Spleen (tissue), 11 donors: ENCODE results near the gene TMEM63B. TPM values are rescaled to one million over a fixed set of nuclear protein-coding genes. Genes with fewer than 3 reads are reported as not detected.
A peak's percentile ranks its signal among the peaks of the same experiment; 100 is the strongest.

Experiments
- DNase-seq: peaks from one replicate; pipeline ENCODE4 v3.0.0-alpha.2; 2020
- H3K27ac ChIP-seq, 8 donors: fragments of 200-600 bp; sonication (generic) in 7 of 8; 1 replicate in 4 of 8; 2 replicates in 4 of 8; pipeline versions ENCODE4 v1.5.0 to v1.8.0; 2016 to 2021; ENCODE audit warnings: inconsistent platforms in 4 of 8, mild to moderate bottlenecking in 4 of 8, moderate library complexity in 1 of 8
- H3K27me3 ChIP-seq, 7 donors: fragments of 200-600 bp; sonication (generic) in 6 of 7; replicated peaks in 1 of 7; 1 replicate in 4 of 7; 2 replicates in 3 of 7; pipeline versions ENCODE4 v1.5.0 to v1.8.0; 2016 to 2021; ENCODE audit warnings: inconsistent platforms in 3 of 7, mild to moderate bottlenecking in 1 of 7
- H3K36me3 ChIP-seq, 6 donors: fragments of 200-600 bp; sonication (generic) in 5 of 6; 1 replicate in 4 of 6; 2 replicates in 2 of 6; pipeline versions ENCODE4 v1.5.0 to v1.8.0; 2016 to 2021; ENCODE audit warnings: inconsistent platforms in 2 of 6
- H3K4me1 ChIP-seq, 6 donors: fragments of 200-600 bp; sonication (generic) in 5 of 6; 1 replicate in 3 of 6; 2 replicates in 3 of 6; pipeline versions ENCODE4 v1.5.0 to v1.8.0; 2016 to 2021; ENCODE audit warnings: inconsistent platforms in 3 of 6
- H3K4me3 ChIP-seq, 8 donors: fragments of 200-600 bp; sonication (generic) in 7 of 8; 1 replicate in 4 of 8; 2 replicates in 4 of 8; pipeline versions ENCODE4 v1.5.0 to v1.8.0; 2016 to 2021; ENCODE audit warnings: inconsistent platforms in 4 of 8, mild to moderate bottlenecking in 4 of 8, moderate library complexity in 2 of 8
- H3K9me3 ChIP-seq, 8 donors: fragments of 200-600 bp; sonication (generic) in 7 of 8; 1 replicate in 4 of 8; 2 replicates in 4 of 8; pipeline versions ENCODE4 v1.5.0 to v1.8.0; 2016 to 2021; ENCODE audit warnings: inconsistent platforms in 4 of 8
- CTCF ChIP-seq, 11 experiments: fragments of 200-600 bp in 7 of 11; fragments of 450-650 bp in 4 of 11; sonication (generic) in 4 of 11; IDR thresholded peaks in 8 of 11; conservative IDR thresholded peaks in 3 of 11; 1 replicate in 7 of 11; 2 replicates in 4 of 11; pipeline versions ENCODE4 v1.4.0 to v1.8.0; 2016 to 2021; ENCODE audit warnings: antibody characterized with exemption in 11 of 11, inconsistent platforms in 4 of 11, mild to moderate bottlenecking in 1 of 11
- POLR2A ChIP-seq, 3 donors: fragments of 450-650 bp; IDR thresholded peaks; one replicate each; pipeline ENCODE4 v1.5.1; 2017; ENCODE audit warnings: antibody characterized with exemption in 3 of 3, mild to moderate bottlenecking in 1 of 3
- POLR2AphosphoS5 ChIP-seq, 3 donors: sonication (generic); formaldehyde crosslinking; IDR thresholded peaks; one replicate each; pipeline ENCODE4 v1.5.1; 2017; ENCODE audit warnings: antibody characterized with exemption in 3 of 3
- WGBS, 5 donors: extraction: QIAGEN DNeasy Blood & Tissue Kit in 3 of 5; methylation state at CpG; one replicate each; pipeline versions ENCODE4 v1.1.5 to v1.1.7; 2013 to 2018; 5-methylcytosine and 5-hydroxymethylcytosine counted together
- intact Hi-C: fragments of 100-400 bp; cut with DNase I; formaldehyde crosslinking; loops from one replicate; pipeline ENCODE4 v1.15.0; 2023; ENCODE audit warnings: low total_unique reads
- polyA plus RNA-seq, 3 donors: library from polyadenylated mRNA; stranded (reverse); fragments of 200-250 nt; gene quantifications; one replicate each; pipeline ENCODE4 v1.2.1, GENCODE V29; 2013
- total RNA-seq, 7 donors: library from RNA; depleted of rRNA in 3 of 7; stranded (reverse); fragments of >200 nt in 3 of 7; fragmentation: NEBNext Ultra II Directional in 4 of 7; extraction: Animal tissue kit (Norgen Biotek cat#: 25700) in 4 of 7; gene quantifications; one replicate each; pipeline versions ENCODE4 v1.1.0 to v1.2.1, GENCODE V29; 2016 to 2021
- donor health status: healthy with polysubstance abuse.
- donor health status: DM: no; HTN: no; CAD: no; lungs with moderate emphysema.
- donor health status: DM: no; HTN: no; CAD: no.
- donor health status: Bipolar disorder and iron deficiency.
- donor health status: healthy.
- donor health status: DM: no; HTN: no; CAD: no.
- donor health status: DM: yes; HTN: yes; CAD: no.

TMEM63B gene
- total and polyA plus RNA-seq, 10 donors, result 2.8 to 24.8 (median 18.3) TPM

- no peaks in the 10 kb centered on the region for H3K27me3 ChIP-seq
- peaks cover 0 to 33% (median 8%) of the 10 kb centered on the region in 6 donors for H3K36me3 ChIP-seq
- TF ChIP-seq CTCF (IDR thresholded peaks at IDR 0.05 in 8 of 11, conservative IDR thresholded peaks at IDR 0.05 in 3 of 11) (no peak), POLR2A (IDR thresholded peaks at IDR 0.05) (no peak), POLR2AphosphoS5 (IDR thresholded peaks at IDR 0.05) (no peak)
- no peak overlapping the region for H3K4me3 ChIP-seq
- WGBS, 5 donors, result 89 to 97% (median 93%) methylated on average over 4 of the region's 4 CpGs
- peaks cover 5 to 38% (median 14%) of the 10 kb centered on the region in 6 donors for H3K4me1 ChIP-seq
- DNase-seq, result peak; percentile 30
- H3K27ac ChIP-seq, result no peak overlapping the region
- intact Hi-C loops, result no loop called here
- H3K9me3 ChIP-seq, result no peaks in the 10 kb centered on the region
Measured at GRCh38 chr6:44132476-44132875, 5.1 kb downstream of the TMEM63B start.

- H3K27ac ChIP-seq, result no peak overlapping the region
- 51 to 56% (median 55%) methylated on average over 9 of the region's 9 CpGs for WGBS, 5 donors
Measured at GRCh38 chr6:44133003-44133931, 5.9 kb downstream of the TMEM63B start.

GRCh38 chr6:44133981-44134711 is 6.8 kb downstream of the TMEM63B start:
- Histone ChIP-seq H3K27me3 (no peaks in the 10 kb centered on the region), H3K36me3 (peaks cover 0 to 50% (median 8%) of the 10 kb centered on the region in 6 donors), H3K9me3 (no peaks in the 10 kb centered on the region), H3K4me3 (no peak overlapping the region), H3K4me1 (peaks cover 0 to 24% (median 3%) of the 10 kb centered on the region in 6 donors), H3K27ac (no peak overlapping the region)
- WGBS, 5 donors, result 89 to 95% (median 92%) methylated on average over 12 of the region's 12 CpGs
- no peak for DNase-seq
- intact Hi-C loops, result no loop called here
- TF ChIP-seq CTCF (IDR thresholded peaks at IDR 0.05 in 8 of 11, conservative IDR thresholded peaks at IDR 0.05 in 3 of 11), result no peak
- no peak for TF ChIP-seq POLR2A (IDR thresholded peaks at IDR 0.05)
- TF ChIP-seq POLR2AphosphoS5 (IDR thresholded peaks at IDR 0.05), result no peak

More at GRCh38 chr6:44133003-44133931, 5.9 kb downstream of the TMEM63B start:
- no peak for TF ChIP-seq POLR2AphosphoS5 (IDR thresholded peaks at IDR 0.05)
- TF ChIP-seq CTCF (IDR thresholded peaks at IDR 0.05 in 8 of 11, conservative IDR thresholded peaks at IDR 0.05 in 3 of 11), result no peak
- TF ChIP-seq POLR2A (IDR thresholded peaks at IDR 0.05), result no peak
- Histone ChIP-seq H3K36me3 (peaks cover 0 to 41% (median 8%) of the 10 kb centered on the region in 6 donors), H3K4me1 (peaks cover 5 to 32% (median 9%) of the 10 kb centered on the region in 6 donors), H3K9me3 (no peaks in the 10 kb centered on the region), H3K4me3 (no peak overlapping the region), H3K27me3 (no peaks in the 10 kb centered on the region)
- intact Hi-C loops, result no loop called here
- no peak for DNase-seq
